T-helper 2 cell treated with Interferon-gamma antibody and Interleukin-4, amounts not matched to agents 5 μg/mL and 100 μg/mL, for 36 hours (primary cell): ENCODE measurements around the gene PTHLH.

ENCODE experiments used
- DNase-seq: peaks from one replicate; pipeline ENCODE4 v3.0.0; 2021; ENCODE audit warnings: low spot score
- H3K27ac Mint-ChIP-seq: one replicate; pipeline ENCODE4 v1.8.0; 2021; ENCODE audit warnings: mild to moderate bottlenecking, mixed read lengths
- H3K27me3 Mint-ChIP-seq: one replicate; pipeline ENCODE4 v1.8.0; 2021; ENCODE audit warnings: low read depth, mixed read lengths
- H3K36me3 Mint-ChIP-seq: one replicate; pipeline ENCODE4 v1.8.0; 2021; ENCODE audit warnings: low read depth, mixed read lengths
- H3K4me1 Mint-ChIP-seq: one replicate; pipeline ENCODE4 v1.8.0; 2021; ENCODE audit warnings: low read depth, mixed read lengths
- H3K4me3 Mint-ChIP-seq: one replicate; pipeline ENCODE4 v1.8.0; 2022; ENCODE audit warnings: mild to moderate bottlenecking, moderate library complexity, mixed read lengths
- H3K9me3 Mint-ChIP-seq: one replicate; pipeline ENCODE4 v1.8.0; 2021; ENCODE audit warnings: mixed read lengths

Gene PTHLH

DNA sequence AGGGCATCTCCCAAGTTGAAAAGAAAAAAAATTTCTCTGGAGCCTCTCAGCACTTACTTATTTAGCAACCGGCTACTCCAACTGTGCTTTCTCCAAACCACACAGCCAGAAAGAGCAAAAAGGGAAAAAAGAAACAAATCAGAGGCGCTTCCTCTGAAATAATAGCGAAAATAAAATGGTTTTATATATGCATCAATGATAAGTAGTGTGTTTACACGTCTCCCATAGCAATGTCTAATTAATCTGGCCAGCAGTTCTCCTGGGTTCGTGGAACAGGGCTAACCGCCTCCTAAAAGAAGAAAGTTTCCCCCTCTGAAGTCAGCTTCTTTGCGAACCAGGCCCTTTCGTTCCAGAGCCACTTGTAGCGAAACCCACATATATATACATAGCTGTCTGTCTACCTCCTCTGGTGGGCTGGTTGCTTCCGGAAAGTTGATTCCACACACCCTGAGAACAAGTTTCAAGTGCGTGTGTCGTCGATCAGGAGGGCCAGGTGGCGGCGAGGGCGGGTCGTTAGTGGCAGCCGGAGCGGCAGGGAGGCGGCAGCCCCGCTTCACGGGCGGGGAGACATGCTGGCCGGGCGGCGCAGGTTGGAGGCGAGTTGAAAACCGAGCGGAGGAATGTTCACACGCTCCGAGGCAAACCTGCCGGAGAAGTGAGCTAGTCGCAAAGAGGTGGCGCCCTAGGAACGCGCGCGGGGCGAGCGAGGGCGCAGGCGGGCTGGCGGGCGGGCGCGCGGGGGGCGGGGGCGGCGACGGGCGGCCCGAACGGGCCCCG is 2.7 kb downstream of the PTHLH start:
- Mint-ChIP-seq H3K27me3 (peaks cover 85% of the 10 kb centered on the region), H3K27ac (no peak overlapping the region), H3K4me1 (peaks cover 14% of the 10 kb centered on the region), H3K36me3 (peaks cover 1% of the 10 kb centered on the region), H3K4me3 (peak overlapping the region; percentile 77), H3K9me3 (no peaks in the 10 kb centered on the region)
- DNase-seq: peak; percentile 29

DNA sequence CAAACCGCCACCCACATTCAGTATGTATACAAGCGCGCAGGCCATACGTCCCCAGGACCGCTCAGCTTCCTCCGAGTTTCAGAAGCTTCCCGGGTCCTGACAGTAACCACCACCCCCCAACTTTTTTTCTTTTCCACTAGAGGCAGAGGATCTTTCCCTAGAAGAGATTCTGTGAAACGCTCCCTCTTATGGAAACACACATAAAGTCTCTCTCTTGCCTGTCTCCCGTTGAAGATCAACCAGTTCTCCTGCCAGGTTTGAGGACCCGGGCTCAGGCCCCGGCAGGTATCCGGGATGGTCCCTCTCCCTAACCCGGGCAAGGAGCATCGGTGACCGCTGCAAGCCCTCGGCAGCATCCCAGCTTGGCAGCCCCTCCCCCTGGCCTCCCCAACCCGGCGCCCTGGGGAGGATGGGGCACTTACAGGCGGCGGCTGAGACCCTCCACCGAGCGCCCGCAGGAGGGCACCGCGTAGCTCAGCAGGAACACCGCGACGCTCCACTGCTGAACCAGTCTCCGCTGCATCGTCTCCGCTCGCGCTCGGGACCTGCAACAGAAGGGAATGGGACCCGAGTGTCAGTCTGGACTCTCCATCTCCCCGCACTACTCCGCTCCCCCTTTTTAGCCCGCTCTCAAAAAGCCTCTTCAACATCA is 3.4 kb downstream of the PTHLH start:
- peaks cover 84% of the 10 kb centered on the region for H3K27me3 Mint-ChIP-seq
- H3K9me3 Mint-ChIP-seq: no peaks in the 10 kb centered on the region
- H3K4me1 Mint-ChIP-seq: peaks cover 14% of the 10 kb centered on the region
- peaks cover 1% of the 10 kb centered on the region for H3K36me3 Mint-ChIP-seq
- H3K4me3 Mint-ChIP-seq: peak overlapping the region; percentile 77
- no peak for DNase-seq
- H3K27ac Mint-ChIP-seq: no peak overlapping the region

DNA sequence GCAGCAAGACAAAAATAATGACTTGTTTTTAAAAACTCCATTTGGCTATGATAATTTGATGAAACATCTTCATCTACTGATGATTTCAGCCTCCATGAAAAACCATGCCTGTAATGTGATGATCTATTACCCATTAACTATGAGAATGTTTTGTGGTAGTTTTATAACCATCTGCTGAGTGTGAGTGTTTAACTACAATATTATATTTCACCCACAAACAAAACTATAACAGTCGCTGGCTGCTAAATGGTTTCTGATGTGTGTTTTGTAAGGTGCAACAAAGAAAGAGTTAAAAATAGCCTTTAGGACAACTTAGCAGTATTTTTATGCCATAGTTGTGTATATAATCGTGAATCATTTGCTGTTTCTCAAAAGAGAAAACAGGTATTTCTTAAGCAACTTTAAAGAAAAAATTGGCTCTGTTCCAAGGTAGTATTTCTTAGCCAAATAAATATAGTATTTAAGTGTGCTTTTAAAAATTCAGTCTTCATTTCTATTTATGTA is 4.9 kb downstream of the PTHLH start:
- H3K9me3 Mint-ChIP-seq: no peaks in the 10 kb centered on the region
- peaks cover 14% of the 10 kb centered on the region for H3K4me1 Mint-ChIP-seq
- peaks cover 80% of the 10 kb centered on the region for H3K27me3 Mint-ChIP-seq
- peaks cover 1% of the 10 kb centered on the region for H3K36me3 Mint-ChIP-seq
- DNase-seq: no peak
- H3K4me3 Mint-ChIP-seq: no peak overlapping the region
- H3K27ac Mint-ChIP-seq: no peak overlapping the region

DNA sequence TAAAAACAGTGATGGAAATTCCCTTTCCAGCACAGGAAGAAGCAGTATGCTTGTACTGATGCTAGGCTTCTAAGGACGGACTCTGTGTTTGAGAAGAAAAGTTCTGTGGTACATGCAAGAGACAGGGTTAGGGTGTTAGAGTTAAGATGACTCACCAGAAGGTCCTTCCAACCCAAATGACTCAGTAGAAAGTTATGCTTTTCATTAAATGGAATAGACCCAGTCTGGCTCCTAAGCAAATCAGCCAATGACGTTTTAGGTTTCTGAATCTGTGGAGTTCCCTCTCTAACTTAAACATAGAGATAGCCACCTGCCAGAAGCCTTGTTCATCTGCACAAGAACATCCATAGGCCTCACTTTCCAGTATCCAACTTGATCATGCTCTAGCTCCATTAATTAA is 5.7 kb downstream of the PTHLH start:
- no peaks in the 10 kb centered on the region for H3K9me3 Mint-ChIP-seq
- peaks cover 1% of the 10 kb centered on the region for H3K36me3 Mint-ChIP-seq
- peaks cover 73% of the 10 kb centered on the region for H3K27me3 Mint-ChIP-seq
- no peak overlapping the region for H3K27ac Mint-ChIP-seq
- no peak for DNase-seq
- peaks cover 14% of the 10 kb centered on the region for H3K4me1 Mint-ChIP-seq
- H3K4me3 Mint-ChIP-seq: no peak overlapping the region

DNA sequence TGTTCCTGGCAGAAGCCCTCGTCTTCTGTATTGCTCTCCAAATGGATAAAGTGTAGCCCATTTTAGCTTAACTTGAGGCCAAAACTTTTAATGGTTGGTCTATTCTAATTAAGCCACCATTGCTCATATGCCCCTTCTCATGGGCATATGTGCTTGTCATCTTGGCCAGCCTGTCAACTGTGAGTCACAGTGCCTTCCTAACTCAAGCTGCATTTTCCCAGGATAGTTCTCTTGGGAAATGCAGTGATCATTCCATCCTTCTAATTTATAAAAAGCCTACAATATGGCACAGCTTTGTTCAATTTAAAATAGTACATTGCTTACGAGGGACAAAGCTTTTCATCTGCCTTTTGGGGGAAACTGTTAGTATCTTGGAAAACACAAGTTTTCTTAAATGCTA is 6.6 kb downstream of the PTHLH start:
- Mint-ChIP-seq H3K27me3 (peaks cover 66% of the 10 kb centered on the region), H3K4me1 (peaks cover 13% of the 10 kb centered on the region), H3K4me3 (no peak overlapping the region), H3K9me3 (no peaks in the 10 kb centered on the region), H3K36me3 (peaks cover 1% of the 10 kb centered on the region), H3K27ac (no peak overlapping the region)
- DNase-seq: no peak

DNA sequence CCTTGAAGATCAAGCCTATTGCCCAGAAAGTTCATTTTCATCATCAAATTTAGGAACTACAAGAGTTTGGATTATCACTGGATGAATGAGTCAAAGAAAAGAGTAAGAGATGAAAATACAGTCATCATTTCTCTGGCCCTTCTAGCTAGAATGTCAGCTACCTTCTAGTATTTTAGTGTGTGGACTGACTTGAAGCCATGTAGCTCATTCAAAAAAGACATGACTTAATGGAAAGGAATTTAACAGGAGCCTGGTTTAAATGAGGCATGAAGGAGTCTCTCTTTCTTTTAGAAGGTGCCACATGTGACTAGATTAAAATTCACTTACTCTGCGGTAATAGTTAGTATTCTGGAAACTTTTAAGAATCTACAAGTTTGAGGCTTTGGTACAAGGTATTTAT is 7.1 kb downstream of the PTHLH start:
- H3K4me1 Mint-ChIP-seq: peaks cover 10% of the 10 kb centered on the region
- no peak overlapping the region for H3K4me3 Mint-ChIP-seq
- peaks cover 66% of the 10 kb centered on the region for H3K27me3 Mint-ChIP-seq
- DNase-seq: no peak
- H3K9me3 Mint-ChIP-seq: no peaks in the 10 kb centered on the region
- no peak overlapping the region for H3K27ac Mint-ChIP-seq
- H3K36me3 Mint-ChIP-seq: peaks cover 1% of the 10 kb centered on the region

DNA sequence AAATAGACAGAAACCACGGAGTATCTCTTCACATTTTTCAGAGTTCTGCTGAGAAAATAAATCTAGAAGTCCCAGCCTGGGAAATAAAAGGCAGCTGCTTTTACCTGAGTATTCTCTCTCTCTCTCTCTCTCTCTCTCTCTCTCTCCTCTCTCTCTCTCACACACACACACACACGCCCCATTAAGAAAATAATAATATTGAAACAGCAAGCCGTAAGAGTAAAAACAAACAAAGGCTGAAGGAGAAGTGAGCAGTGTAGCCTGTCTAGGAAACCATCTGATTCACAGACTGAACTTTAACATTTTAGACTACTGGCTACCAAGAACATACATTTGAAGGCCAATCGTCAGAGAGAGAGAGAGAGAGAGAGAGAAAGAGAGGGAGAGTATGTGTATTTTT is 8.4 kb downstream of the PTHLH start:
- DNase-seq: no peak
- H3K4me3 Mint-ChIP-seq: no peak overlapping the region
- no peak overlapping the region for H3K27ac Mint-ChIP-seq
- H3K36me3 Mint-ChIP-seq: no peaks in the 10 kb centered on the region
- peaks cover 65% of the 10 kb centered on the region for H3K27me3 Mint-ChIP-seq
- H3K4me1 Mint-ChIP-seq: peaks cover 3% of the 10 kb centered on the region
- no peaks in the 10 kb centered on the region for H3K9me3 Mint-ChIP-seq

DNA sequence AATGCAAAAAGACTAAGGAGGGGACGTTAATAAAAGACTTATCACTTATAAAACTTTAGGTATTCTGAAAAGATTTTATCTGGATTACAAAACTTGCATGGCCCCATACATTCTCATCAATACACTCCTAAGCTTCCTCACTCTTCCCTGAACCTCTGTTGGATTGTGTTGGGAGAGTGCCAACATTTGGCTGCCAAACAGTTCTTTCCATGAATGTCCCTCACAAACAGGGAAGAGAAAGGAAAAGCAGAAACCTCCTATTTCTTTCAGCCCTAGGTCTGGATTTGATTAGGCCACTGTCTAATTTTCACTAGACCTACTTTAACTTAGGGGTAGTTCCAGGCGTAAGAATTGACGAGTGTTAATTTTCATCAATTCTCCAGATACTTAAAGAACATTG is 11.7 kb downstream of the PTHLH start:
- H3K9me3 Mint-ChIP-seq: no peaks in the 10 kb centered on the region
- no peaks in the 10 kb centered on the region for H3K36me3 Mint-ChIP-seq
- no peak overlapping the region for H3K4me3 Mint-ChIP-seq
- H3K27me3 Mint-ChIP-seq: peaks cover 50% of the 10 kb centered on the region
- no peak for DNase-seq
- H3K4me1 Mint-ChIP-seq: no peaks in the 10 kb centered on the region
- H3K27ac Mint-ChIP-seq: no peak overlapping the region

DNA sequence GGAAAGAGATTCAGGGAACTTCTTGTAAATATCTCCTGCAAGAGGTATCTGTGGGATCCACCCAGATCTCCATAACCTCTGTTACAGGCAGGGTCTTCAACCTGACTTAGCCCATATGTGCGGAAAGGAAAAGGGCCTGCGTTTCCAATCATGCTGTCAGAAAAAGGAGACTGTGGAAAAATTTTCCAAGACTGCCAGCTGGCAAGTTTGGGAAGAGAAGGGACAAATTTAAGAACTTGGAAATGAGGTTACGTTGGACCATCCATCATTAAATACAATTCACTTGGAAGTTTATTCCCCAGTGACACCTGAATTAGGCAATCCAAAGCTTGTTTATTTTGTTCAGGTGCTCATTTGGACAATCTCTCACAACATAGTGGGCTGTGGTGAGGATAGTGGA is 13.9 kb downstream of the PTHLH start:
- H3K4me1 Mint-ChIP-seq: no peaks in the 10 kb centered on the region
- H3K27ac Mint-ChIP-seq: no peak overlapping the region
- H3K27me3 Mint-ChIP-seq: peaks cover 39% of the 10 kb centered on the region
- no peak for DNase-seq
- no peaks in the 10 kb centered on the region for H3K9me3 Mint-ChIP-seq
- no peaks in the 10 kb centered on the region for H3K36me3 Mint-ChIP-seq
- H3K4me3 Mint-ChIP-seq: no peak overlapping the region

DNA sequence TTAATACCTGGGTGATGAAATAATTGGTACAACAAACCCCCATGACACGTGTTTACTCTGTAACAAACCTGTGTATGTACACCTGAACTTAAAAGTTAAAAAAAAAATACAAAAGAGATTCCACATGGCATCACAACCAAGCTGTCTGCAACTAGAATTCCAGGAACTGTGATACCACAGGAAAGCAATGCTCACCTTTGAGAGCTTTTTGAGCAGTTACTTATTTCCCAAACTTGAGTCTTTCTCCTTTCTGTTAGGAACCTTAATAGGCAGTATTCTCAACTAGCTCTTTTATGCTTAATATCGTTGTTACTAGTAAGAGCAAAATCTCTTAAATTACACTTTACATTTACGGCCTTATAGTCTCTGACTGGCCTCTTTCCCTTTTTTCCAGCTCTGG is 15.2 kb downstream of the PTHLH start:
- Mint-ChIP-seq H3K4me1 (no peaks in the 10 kb centered on the region), H3K4me3 (no peak overlapping the region), H3K27ac (no peak overlapping the region), H3K27me3 (peaks cover 34% of the 10 kb centered on the region), H3K9me3 (no peaks in the 10 kb centered on the region), H3K36me3 (no peaks in the 10 kb centered on the region)
- DNase-seq: no peak

DNA sequence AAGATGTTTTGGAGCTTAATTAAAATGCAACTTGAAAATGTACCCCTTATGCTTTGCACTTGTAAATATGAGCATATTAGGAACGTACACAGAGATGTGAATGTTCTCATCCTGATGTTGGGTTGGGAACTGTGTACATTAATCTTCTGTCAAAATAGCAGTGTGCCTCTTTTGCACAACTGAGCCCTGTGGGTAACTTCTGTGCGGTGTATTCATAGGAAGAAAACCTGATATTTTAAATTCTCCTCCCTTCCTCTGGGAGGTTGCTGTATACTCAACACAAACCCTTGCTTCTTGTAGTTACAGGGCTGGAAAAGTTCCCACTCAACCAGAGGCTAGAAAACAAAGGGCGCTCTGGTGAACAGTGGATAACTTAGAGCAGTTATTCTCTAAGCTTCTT is 18.7 kb downstream of the PTHLH start:
- Mint-ChIP-seq H3K27me3 (peaks cover 19% of the 10 kb centered on the region), H3K4me3 (no peak overlapping the region), H3K9me3 (no peaks in the 10 kb centered on the region), H3K27ac (no peak overlapping the region), H3K4me1 (no peaks in the 10 kb centered on the region), H3K36me3 (no peaks in the 10 kb centered on the region)
- DNase-seq: no peak

DNA sequence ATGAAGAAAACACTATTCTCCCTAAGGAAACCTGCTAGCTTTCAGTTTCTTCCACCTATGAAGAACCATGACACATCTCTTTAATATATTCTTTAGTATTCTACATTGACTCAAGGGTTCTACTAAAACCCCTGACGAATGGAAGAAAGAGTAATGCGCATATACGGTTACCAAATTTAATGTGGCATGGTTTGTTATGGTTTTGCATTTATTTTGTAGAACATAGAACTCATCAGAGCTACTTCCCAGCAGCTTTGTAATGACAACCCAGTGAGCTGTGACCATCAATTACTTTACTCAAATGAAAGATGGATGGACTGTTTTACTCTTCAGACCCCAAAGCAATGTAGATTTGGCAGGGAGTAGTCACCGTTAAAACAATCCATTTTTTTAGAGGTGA is 19.2 kb downstream of the PTHLH start:
- no peaks in the 10 kb centered on the region for H3K4me1 Mint-ChIP-seq
- no peak overlapping the region for H3K27ac Mint-ChIP-seq
- no peaks in the 10 kb centered on the region for H3K9me3 Mint-ChIP-seq
- no peaks in the 10 kb centered on the region for H3K36me3 Mint-ChIP-seq
- peaks cover 14% of the 10 kb centered on the region for H3K27me3 Mint-ChIP-seq
- DNase-seq: no peak
- H3K4me3 Mint-ChIP-seq: no peak overlapping the region

DNA sequence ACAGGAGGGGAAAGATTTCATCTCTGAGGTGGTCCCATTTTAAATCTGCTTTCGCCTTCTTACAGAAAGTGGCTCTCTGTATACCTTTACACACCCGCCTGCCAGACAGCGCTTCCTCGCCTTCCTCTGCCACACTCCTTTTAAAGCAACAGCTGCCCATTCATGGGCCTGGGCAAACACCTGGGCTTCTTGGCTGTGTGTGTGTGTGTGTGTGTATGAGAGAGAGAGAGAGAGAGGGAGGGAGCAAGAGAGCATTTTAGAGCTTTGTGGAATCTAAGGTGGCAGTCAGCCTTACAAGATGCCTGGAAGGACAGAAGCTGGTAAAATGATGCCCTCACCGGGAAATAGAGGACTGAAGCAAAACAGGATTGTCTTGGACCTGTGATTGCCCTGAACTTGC is 20.0 kb downstream of the PTHLH start:
- Mint-ChIP-seq H3K27ac (no peak overlapping the region), H3K27me3 (peaks cover 10% of the 10 kb centered on the region), H3K4me1 (no peaks in the 10 kb centered on the region), H3K36me3 (no peaks in the 10 kb centered on the region), H3K9me3 (no peaks in the 10 kb centered on the region), H3K4me3 (no peak overlapping the region)
- no peak for DNase-seq

DNA sequence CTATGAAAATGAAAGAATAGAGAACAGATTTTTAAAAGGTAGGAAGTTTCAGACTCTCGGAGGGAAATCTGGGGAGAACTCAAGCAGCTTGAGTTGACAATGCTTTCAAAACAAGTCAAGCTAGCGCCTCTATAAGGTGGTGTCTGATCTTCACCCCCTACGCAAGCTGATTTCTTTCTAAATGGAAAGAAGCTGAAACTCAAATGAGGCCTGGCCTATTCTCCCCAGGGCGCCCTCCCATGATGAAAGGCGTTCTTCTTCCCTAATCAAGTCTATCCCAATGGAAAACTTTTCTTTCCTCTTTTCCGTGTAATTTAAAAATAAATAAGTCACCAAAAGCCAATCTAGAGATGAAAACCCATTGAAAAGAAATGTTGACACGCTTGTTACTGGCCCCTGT is 20.6 kb downstream of the PTHLH start:
- Mint-ChIP-seq H3K4me3 (no peak overlapping the region), H3K9me3 (no peaks in the 10 kb centered on the region), H3K4me1 (no peaks in the 10 kb centered on the region), H3K36me3 (no peaks in the 10 kb centered on the region), H3K27me3 (peaks cover 12% of the 10 kb centered on the region), H3K27ac (no peak overlapping the region)
- no peak for DNase-seq
